ENCODE data around the gene TRIP12. TPM values are rescaled to one million over a fixed set of nuclear protein-coding genes. Genes with fewer than 3 reads are reported as not detected.
"Not testable (repeated sequence)": the region's sequence is repeated elsewhere in the genome, so short reads cannot be mapped to it uniquely, and the experiment has no call there.

The TRIP12 gene
- total RNA-seq, 1 experiment from 2014 or later, result 97.9 TPM

DNA sequence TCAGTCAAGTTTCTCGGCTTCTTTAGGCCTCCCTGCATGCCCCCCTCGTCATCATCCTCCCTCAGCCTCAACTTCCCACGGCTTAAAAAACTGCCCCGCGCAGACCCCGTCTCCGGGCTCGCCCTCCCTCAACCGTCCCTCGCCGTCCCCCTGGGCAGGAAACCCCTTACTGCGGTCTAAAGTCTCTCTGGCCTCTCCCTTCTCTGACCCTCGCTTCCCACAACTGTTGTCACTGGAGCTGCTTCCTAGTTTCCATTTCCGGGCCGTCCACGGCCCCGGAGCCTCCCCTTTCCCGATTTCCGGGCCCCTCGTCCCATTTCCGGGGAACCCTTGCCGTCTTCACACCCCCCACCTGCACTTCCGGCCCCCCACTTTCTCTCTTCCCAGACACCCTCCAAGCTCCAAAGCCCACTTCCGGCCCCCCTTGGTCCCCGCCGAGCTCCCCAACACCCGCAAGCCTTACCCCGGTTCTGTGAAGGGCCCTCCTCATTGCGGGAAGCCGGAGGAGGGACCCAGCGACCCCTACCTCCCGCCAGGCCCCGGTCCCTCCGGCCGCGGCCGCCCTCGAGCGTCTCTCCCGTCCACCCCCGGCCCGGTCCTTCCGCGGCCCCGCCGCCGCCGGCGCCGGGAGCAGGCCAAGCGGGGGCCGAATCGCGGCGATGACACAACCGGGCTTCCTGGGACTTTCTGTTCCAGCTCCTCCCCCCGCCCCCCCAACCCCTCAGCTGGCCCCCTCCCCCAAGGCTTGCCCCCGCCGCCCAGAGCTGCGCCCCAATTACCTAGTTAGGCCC lies 513 bp downstream of the TRIP12 start:
- peak; percentile 79 for DNase-seq (ENCODE audit: low spot score)

DNA sequence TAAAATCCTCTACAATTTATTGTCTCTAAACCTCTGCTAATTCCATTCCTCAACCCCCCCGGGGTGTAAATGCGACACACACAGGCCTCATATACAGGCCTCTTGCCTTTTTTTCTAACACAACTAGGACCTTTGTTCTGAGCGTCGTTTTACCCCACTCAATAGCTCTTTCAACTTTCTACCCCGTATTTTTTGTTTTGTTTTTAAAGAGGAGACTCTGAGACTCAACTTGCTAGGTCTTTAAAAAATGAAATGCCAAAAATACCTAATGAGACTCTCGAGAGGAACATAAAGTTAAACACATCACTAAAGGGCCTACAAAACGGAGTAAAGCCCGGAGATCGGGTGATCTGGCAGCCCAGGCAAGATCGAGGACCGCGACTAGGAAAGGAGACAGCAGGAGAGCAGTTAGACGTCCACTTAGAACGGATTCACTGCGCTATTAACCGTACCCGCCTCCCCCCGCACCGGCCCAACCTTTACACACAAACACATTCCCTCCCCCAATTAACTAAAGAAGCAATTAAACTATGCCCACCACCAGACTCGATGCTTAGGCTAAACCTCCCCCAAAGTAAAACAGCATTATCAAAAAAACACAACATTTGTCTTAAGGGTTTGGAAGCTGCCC lies 1.7 kb downstream of the TRIP12 start:
- no peak for DNase-seq (ENCODE audit: low spot score)

DNA sequence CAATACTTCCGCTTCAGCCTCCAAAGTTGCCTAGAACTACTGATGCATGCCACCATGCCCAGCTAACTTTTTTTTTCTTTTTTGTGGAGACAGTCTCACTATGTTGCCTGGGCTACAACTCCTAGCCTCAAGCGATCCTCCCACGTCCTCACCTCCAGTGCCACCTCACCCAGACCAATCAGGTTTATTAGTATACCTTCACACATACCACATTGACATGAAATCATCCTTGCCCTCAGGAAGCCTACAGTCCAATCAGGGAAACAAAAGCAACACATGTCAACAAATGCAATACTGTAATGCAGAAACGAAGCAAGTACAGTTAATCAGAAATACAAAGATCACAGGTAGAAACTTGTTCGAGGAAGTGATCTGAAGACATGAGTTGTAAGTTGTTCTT lies 4.0 kb downstream of the TRIP12 start:
- DNase-seq (ENCODE audit: low spot score), result no peak

DNA sequence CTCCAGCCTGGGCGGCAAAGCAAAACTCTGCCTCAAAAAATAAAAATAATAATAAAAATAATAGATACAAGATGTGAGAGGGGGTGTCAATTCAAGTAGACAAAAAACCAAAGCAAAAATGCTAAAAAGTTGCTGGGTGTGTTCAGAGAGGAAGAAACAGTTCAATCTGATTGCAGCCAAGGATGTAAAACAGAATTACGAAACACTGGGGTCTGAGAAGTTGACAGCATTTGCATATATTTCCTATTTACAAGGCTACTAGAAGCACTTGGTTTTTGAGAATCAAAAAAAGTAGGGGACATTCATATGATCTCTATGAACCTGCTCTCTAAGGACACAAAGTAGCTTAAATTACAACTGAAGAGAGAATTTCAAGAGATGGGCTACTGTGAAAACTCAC lies 7.6 kb downstream of the TRIP12 start:
- DNase-seq (ENCODE audit: low spot score), result no peak

DNA sequence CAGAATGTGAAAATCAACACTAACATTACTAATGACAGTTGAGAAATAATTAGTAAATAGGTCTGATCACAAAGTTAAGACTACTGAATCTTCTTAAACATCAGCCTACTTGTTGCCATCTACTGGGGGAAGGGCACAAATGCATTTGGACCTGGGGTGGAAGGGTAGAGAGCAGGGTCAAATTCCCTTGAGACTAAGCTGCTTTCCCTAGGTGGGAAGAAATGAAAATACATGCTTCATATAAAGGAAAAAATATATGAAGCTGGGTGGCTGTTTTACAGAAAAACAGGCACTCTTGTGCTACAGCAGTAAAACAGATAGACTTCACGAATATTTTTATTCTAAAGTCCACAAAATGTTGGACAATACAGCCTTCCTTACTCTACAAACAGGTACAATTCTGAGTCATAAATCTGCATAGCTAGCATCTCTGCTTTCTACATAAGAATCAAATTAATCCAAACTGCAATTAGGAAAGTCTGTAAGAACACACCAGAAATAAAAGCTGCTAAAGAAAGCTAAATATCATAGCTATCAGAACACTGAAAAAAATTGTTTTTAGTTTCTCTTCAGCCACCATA lies 10.9 kb downstream of the TRIP12 start:
- DNase-seq (ENCODE audit: low spot score), result peak; percentile 35

DNA sequence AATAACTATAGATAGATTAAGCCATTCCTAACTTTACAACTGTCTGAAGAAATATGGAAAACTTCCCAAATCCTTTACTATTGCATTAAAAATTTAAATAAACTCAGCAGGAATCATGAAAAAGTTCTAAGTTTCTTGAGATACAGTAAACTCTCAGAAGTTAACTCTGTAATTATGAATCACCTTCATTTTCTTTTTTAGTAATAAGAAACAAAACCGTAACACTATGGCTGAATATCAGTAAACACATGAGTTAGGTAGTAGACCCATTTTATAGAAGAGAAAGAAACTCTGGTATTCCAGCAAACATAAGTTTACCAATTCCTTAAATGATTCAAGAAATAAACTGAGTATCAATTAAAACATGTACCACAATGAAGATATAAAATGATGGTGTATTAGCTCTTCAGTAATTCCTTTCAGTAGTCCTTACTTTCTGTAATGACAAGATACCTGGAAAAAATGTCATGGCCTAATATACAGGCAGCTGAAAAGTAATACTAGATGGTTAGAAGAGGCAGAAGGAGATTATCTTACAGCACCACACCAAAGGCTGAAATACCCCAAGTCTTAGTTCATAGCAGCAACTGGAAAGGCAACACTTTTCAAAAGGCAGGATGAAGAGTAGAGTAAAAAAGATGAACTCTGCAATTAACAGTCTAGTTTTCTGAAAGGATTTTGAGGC lies 11.5 kb downstream of the TRIP12 start:
- DNase-seq (ENCODE audit: low spot score), result no peak

DNA sequence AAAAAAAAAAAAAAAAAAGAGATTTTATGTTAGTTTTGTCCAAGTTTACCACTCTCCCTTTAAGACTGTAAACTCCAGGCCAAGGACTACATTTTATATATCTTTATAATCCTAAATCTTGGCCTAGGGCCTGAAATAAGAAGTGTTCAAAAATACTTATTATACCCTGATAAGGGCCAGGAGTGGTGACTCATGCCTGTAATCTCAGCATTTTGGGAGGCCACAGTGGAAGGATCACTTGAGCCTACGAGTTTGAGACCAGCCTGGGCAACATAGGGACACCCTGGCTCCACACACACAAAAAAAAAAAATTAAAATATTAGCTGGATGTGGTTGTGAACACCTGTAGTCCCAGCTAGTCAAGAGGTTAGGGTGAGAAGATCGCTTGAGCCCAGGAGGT lies 12.7 kb downstream of the TRIP12 start:
- DNase-seq (ENCODE audit: low spot score), result no peak

DNA sequence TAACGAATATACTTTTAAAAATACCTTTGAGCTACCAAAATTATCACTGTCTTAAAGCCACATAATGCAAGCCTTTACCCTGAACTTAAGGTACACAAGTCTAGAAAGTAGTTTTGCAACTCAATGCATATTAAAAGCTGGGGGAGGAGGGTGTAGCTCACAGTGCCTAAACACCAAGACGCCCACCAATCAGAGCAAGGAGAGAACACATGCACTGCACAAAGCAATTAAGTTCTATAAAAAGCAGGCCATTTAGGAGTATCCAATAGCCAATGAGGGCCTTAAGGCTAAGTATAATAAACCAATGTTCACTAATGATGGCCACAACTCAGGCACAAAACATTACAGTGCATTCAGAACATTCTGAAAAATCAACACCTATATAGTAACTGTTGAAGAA lies 16.2 kb downstream of the TRIP12 start:
- no peak for DNase-seq (ENCODE audit: low spot score)

DNA sequence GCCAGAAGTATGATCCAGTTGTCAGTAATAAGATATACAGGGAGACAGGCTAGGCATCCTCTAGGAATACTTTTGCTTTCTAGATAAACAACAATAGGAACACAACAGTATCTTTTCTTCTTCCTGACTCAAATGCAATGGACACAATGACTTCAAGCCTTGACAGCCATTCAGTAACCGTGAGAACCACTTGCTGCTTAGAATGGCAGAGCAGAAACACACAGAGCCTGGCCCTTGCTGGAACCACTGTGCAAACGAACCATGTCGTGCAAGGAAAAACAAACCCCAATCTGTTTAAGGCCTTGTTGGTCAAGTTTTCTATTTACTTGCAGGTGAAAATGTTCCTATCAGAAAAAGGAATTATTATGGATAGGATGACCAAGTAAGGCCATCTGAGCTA lies 18.8 kb downstream of the TRIP12 start:
- DNase-seq (ENCODE audit: low spot score), result no peak

DNA sequence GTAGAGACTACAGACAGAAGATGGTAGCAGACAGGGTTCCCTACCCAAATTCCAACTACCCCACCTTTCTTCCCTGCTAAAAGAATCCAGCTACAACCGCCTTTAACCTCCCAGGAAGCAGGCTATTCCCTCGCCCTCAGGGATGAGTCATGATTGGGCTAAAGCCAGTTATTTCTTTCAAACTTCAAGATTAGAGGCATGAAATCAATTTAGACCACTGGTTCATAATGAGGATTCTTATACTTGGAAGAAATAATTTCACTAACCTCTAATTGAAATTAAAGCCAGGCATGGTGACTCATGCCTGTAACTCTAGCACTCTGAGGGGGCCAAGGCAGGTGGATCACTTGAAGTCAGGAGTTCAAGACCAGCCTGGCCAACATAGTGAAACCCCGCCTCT lies 20.0 kb downstream of the TRIP12 start:
- peak; percentile 19 for DNase-seq (ENCODE audit: low spot score)

DNA sequence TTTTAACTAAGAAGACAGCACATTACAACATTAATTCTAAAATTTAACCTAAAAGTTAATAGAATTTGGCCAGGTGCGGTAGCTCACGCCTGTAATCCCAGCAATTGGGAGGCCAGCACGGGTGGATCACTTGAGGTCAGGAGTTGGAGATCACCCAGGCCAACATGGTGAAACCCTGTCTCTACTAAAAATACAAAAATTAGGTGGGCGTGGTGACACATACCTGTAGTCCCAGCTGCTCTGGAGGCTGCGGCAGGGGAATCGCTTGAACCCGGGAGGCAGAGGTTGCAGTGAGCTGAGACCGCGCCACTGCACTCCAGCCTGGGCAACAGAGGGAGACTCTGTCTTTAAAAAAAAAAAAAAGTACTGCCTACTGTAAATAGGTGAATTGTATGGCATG lies 21.3 kb downstream of the TRIP12 start:
- DNase-seq (ENCODE audit: low spot score), result not testable (repeated sequence)

DNA sequence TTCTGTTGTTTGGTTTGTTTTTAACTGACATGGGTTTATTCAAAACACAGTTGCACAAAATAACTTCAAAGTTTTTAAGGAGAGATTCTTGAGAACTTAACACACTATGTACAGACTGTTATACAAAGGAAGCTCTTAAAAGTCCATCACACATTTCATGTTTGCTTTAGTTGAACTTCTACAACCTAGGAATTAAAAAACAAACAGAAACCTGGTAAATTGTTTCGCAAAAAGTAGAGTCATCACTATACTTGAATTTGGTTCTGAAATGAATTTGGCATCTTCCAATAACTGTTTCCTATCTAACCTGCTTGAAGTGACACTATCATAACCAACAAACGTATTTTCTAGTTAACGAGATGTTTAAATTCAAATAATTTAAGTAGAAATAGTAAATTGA lies 21.8 kb downstream of the TRIP12 start:
- no peak for DNase-seq (ENCODE audit: low spot score)

DNA sequence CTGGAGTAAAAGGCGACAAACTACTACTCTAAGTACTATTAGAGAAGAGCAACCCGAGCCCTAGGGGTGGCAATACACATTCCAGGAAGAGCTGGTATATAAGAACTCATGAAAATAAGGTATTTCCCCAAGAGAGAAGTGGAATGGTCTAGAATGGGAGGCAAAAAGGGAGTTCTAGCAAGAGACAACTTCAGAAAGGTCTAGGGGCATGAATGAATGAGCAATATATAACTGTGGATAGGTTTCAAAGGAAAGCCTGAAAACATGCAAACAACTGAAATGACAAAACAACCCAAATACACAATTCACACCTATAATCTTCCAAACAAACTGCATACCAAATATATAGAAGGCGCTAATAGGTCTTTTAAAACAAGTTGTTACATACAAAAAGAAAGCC lies 22.2 kb downstream of the TRIP12 start:
- no peak for DNase-seq (ENCODE audit: low spot score)

DNA sequence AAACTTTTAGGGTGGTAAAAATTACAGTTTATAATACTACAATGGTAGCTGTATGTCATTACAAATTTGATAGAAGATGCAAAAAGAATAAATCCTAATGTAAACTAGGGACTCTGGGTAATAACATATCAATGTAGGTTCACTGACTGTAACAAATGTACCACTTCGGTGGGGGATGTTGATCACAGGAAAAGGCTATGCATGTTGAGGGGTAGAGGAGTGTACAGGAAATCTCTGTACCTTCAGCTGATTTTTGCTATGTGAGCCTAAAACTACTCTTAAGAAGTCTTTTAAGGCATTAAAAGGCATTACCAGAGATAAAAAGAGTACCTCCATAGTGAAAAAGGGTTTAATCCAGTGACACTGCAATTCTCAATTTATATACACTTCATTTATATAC lies 25.0 kb downstream of the TRIP12 start:
- DNase-seq (ENCODE audit: low spot score), result no peak

DNA sequence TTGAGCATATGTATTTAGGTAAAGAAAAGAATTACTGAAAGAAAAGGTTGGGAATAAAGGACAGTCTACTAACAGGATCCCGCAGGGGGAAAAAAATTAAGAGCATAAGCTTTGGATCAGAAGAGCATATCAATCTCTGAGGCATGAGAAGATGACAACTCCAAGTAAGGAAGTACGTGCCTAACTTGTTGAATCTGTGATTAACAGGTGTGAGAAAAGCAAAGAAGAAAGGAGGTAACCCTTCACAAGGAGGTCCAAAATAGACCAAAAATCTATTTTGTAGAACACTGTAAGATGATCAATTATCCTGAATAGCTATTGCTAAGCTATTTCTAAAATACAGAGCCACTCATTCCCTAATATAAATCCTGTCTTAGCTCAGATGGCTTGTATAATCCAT lies 32.8 kb downstream of the TRIP12 start:
- no peak for DNase-seq (ENCODE audit: low spot score)

DNA sequence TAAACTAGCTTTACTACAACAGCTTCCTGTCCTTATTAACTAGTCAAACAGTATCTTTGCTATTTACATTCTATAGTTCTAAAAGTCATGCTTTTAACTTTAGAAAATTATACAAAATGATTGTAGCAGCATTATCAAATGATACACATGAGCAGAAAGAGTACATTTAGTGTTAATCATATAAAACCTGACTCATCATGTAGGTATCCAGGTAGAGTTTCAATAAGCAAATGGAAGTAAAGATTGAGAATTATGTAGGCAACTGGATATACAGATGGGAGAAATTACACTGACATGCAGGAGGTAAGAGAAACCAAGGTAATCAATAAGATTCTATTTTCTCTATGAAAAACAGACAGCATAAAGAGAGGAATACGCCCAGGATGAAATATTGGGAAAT lies 33.8 kb downstream of the TRIP12 start:
- no peak for DNase-seq (ENCODE audit: low spot score)

DNA sequence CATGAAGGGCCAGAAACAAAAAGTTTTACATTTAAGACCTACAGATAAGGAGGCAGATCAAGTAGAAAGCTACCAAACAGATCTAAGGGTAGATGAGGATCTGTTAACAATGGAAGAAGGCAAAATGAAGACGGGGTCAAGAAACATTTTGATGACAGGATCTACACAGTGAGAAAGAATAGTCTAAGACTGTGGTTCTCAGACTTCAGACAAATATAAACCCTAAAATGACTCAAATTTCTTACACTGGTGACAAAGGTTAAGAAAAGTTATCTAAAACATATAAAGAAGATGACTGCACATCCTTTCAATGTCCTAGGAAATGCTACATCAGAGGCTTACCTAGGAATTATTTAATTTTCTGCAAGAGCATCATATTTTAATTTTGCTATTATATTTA lies 34.4 kb downstream of the TRIP12 start:
- DNase-seq (ENCODE audit: low spot score), result no peak

DNA sequence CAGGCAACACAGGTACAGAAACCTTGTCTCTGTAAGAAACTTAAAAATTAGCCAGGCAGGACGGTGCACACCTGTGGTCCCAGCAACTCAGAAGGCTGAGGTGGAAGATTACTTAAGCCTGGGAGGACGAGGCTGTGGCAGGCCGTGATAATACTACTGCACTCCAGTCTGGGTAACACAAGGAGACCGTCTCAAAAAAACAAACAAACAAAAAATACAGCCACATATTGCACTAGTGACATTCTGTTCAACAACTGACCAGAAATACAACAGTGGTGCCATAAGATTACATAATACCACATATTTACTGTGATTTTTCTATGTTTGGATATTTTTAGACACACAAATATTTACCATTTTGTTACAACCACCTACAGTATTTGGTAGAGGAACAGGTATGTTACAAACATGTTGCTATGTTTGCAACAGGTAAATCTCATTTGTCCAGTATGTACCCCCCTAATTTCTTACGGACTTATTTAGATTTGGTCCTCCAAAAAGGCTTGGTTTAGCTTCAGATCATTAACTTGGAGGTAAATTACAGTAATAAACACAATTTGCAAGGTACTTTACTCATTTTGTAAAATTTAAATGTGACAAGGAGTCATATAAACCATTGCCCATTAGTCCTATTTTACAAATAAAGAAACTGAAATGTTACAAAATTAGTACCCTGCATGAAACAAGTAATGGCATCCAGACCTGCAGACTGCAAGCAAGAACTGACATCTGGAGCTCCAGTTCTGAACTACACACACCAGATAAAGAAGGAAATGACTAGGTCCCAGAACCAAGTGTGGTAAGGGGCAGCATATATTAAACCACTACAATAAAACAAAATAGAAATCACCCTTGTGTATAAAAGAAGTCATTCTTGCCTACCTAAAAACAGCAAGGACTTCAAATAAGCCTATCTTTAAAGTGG lies 36.8 kb downstream of the TRIP12 start:
- DNase-seq (ENCODE audit: low spot score), result no peak

DNA sequence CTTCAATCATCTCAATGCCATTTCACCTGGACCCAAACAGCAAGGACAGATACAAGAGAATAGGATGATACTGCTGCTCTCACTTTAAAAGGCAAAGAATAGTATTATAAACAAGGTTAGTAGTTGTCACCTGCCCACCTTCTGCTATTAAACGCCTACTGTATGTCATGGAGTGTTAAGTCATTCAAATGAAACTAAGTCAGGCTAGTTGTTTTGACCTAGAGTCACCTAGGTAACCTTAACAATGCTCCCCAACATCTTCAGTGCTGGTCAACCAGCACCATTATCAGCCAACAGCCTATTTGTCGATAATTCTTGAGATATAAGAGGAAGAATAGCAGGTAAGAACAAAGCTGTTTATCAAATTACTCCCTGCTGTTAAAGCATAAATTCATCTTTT lies 39.2 kb downstream of the TRIP12 start:
- no peak for DNase-seq (ENCODE audit: low spot score)

DNA sequence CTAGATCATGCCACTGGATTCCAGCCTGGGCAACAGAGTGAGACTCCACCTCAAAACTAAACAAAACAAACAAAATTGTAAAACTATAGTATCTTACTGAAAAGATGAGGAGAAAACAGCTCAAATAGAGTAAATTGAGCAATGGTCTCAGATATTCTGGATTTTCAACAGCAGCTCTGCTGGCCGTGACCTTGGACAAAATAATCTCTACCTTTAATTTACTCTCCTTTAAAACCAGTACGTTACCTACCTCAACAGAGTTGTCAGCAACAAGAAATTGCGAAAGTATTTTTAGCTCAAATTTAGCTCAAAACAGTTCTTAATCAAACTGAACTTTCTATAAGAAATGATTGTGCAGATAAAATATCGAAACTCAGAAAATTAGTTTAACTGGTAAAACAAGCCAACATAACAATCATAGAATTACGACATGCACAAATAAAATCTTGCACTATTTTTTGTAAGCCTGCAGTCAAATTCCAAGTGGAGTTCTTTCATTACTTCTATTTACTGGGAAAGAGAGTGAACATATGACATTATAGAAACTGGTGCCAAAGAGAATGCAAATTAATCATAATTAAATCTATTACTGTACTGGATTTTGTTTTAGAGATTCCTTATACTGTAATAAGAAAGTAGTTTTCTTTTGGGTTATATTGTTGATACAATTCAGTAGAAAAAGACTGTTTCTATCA lies 40.8 kb downstream of the TRIP12 start:
- no peak for DNase-seq (ENCODE audit: low spot score)
